GM23248 (cell line): ENCODE results near the gene XIRP2.

ENCODE experiments used
- EZH2 ChIP-seq: fragments of 200-600 bp; sonication (generic); IDR thresholded peaks from 2 replicates; pipeline ENCODE4 v1.6.1; 2018; ENCODE audit warnings: antibody characterized with exemption, mild to moderate bottlenecking; ENCODE audit not compliant: insufficient read depth, poor library complexity, severe bottlenecking
- EZH2phosphoT487 ChIP-seq: fragments of 200-600 bp; sonication (generic); IDR thresholded peaks from 2 replicates; pipeline ENCODE4 v1.6.1; 2018; ENCODE audit warnings: antibody characterized with exemption, moderate library complexity, mild to moderate bottlenecking, low read depth; ENCODE audit not compliant: insufficient read depth

- TF ChIP-seq EZH2phosphoT487: no peak
- no peak for TF ChIP-seq EZH2
These were observed 310.3 kb downstream of the XIRP2 start for GRCh38 chr2:167198576-167198975.
